Fibroblast of lung (primary cell): ENCODE data around the gene NRTN. TPM values are rescaled to one million over a fixed set of nuclear protein-coding genes. Genes with fewer than 3 reads are reported as not detected.
"Not testable (repeated sequence)": the region's sequence is repeated elsewhere in the genome, so short reads cannot be mapped to it uniquely, and the experiment has no call there.

Experiments
- DNase-seq, 2 donors: peaks; one replicate each; pipeline versions ENCODE4 v3.0.0 to v3.0.0-alpha.2; 2010; ENCODE audit warnings: low read depth in 2 of 2
- H2AFZ ChIP-seq: 2 replicates; pipeline ENCODE4 v1.5.1; 2012; ENCODE audit warnings: low read length, control low read depth, inconsistent platforms
- H3K27ac ChIP-seq: 2 replicates; pipeline ENCODE4 v1.5.1; 2011; ENCODE audit warnings: low read length, control low read depth; ENCODE audit not compliant: insufficient read depth
- H3K27me3 ChIP-seq: 2 replicates; pipeline ENCODE4 v1.5.1; 2011; ENCODE audit warnings: mild to moderate bottlenecking, low read length; ENCODE audit not compliant: control insufficient read depth, insufficient read depth
- H3K36me3 ChIP-seq: 2 replicates; pipeline ENCODE4 v1.5.1; 2011; ENCODE audit warnings: low read length; ENCODE audit not compliant: control insufficient read depth, insufficient read depth
- H3K4me1 ChIP-seq: 2 replicates; pipeline ENCODE4 v1.5.1; 2011; ENCODE audit warnings: low read length; ENCODE audit not compliant: control insufficient read depth, insufficient read depth; ENCODE audit errors: extremely low read depth
- H3K4me2 ChIP-seq: 2 replicates; pipeline ENCODE4 v1.5.1; 2011; ENCODE audit warnings: low read length, control low read depth; ENCODE audit not compliant: insufficient read depth; ENCODE audit errors: extremely low read depth
- H3K4me3 ChIP-seq, 4 experiments: fragments of 200-600 bp in 1 of 4; sonication (generic) in 1 of 4; replicated peaks in 1 of 4; 2 replicates each; pipeline ENCODE4 v1.5.1; 2011 to 2016; ENCODE audit warnings: low read length in 4 of 4, low read depth in 3 of 4, mild to moderate bottlenecking in 3 of 4, control low read depth in 2 of 4, inconsistent platforms in 1 of 4, mixed read lengths in 1 of 4; ENCODE audit not compliant: insufficient read depth in 1 of 4; ENCODE audit errors: control extremely low read depth in 1 of 4
- H3K79me2 ChIP-seq: 2 replicates; pipeline ENCODE4 v1.5.1; 2012; ENCODE audit warnings: mild to moderate bottlenecking, low read length, inconsistent platforms; ENCODE audit not compliant: control insufficient read depth, insufficient read depth
- H3K9ac ChIP-seq: 2 replicates; pipeline ENCODE4 v1.5.1; 2011; ENCODE audit warnings: mild to moderate bottlenecking, low read length, control low read depth; ENCODE audit not compliant: insufficient read depth
- H3K9me3 ChIP-seq: 2 replicates; pipeline ENCODE4 v1.5.1; 2012; ENCODE audit warnings: low read depth, low read length; ENCODE audit not compliant: control insufficient read depth, insufficient read depth
- H4K20me1 ChIP-seq: 2 replicates; pipeline ENCODE4 v1.5.1; 2011; ENCODE audit warnings: low read length; ENCODE audit not compliant: control insufficient read depth, insufficient read depth; ENCODE audit errors: extremely low read depth
- CTCF ChIP-seq, 2 donors: IDR thresholded peaks in 1 of 2; conservative IDR thresholded peaks in 1 of 2; 1 replicate in 1 of 2; 2 replicates in 1 of 2; pipeline ENCODE4 v1.5.1; 2011 to 2012; ENCODE audit warnings: low read length in 2 of 2, control low read depth in 1 of 2, inconsistent platforms in 1 of 2, low read depth in 1 of 2, mild to moderate bottlenecking in 1 of 2
- EZH2 ChIP-seq: IDR thresholded peaks from 2 replicates; pipeline ENCODE4 v1.5.1; 2012; ENCODE audit warnings: low read length, control low read depth, mild to moderate bottlenecking; ENCODE audit errors: missing control alignments
- polyA plus RNA-seq, 2 donors: library from polyadenylated mRNA; depleted of rRNA in 1 of 2; stranded (reverse) in 1 of 2; unstranded in 1 of 2; fragments of >200 nt; gene quantifications; 2 replicates each; pipeline ENCODE4 v1.2.1, GENCODE V29; 2011 to 2012; ENCODE audit warnings: missing spikeins in 1 of 2
- total RNA-seq: library from RNA; depleted of rRNA; stranded (reverse); fragments of >200 nt; gene quantifications from 2 replicates; pipeline ENCODE4 v1.2.1, GENCODE V29; 2014

The NRTN gene
- total and polyA plus RNA-seq, 2 donors (not counting 1 experiment from before 2014, with no cell fraction given), result 0.11 to 0.50 TPM

DNA sequence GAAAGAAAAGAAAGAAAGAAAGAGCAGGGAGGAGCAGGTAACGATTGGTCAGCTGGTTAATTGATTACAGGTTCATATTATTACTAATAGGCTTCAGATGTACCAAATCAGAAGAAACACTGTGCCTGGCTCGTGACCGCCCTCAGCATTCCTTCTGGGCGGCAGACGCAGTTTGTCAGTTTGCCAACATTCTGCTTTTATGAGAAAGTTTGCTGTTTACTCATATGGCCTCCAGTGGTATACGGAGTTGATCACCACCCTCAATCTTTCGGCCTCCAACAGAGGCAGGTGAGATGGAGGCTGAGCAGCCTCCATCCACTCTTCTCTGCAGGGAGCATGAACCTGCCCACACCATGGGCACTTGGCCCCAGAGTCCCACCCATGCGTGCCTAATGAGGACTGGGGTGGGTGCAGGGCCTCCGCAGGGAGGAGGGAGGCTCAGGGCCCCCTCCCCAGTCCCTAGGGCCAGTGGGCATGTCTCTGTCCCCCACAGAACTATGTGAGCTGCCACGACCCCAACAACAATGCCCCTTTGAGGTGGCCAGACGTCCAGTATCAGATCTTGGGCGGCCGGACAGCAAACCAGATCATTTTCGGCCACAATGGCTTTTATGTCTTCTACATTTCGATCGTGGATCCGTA, 29.1 kb upstream of the NRTN start:
- H3K9me3 ChIP-seq, result no peaks in the 10 kb centered on the region
- no peaks in the 10 kb centered on the region for H3K36me3 ChIP-seq
- no peak overlapping the region for H3K4me3 ChIP-seq
- no peaks in the 10 kb centered on the region for H4K20me1 ChIP-seq
- no peak overlapping the region for H3K9ac ChIP-seq
- DNase-seq, result peak; percentile 21 to 60
- H3K79me2 ChIP-seq, result no peaks in the 10 kb centered on the region
- no peaks in the 10 kb centered on the region for H3K4me1 ChIP-seq
- H3K4me2 ChIP-seq, result no peak overlapping the region
- TF ChIP-seq EZH2, result no peak
- no peak for TF ChIP-seq CTCF (conservative IDR thresholded peaks at IDR 0.05 in 1 of 2, IDR thresholded peaks at IDR 0.05 in 1 of 2; ENCODE audit: low read depth in 1 of 2, low read length in 2 of 2)
- H3K27ac ChIP-seq, result no peak overlapping the region
- no peak overlapping the region for H2AFZ ChIP-seq
- no peaks in the 10 kb centered on the region for H3K27me3 ChIP-seq

- no peak overlapping the region for H2AFZ ChIP-seq
- no peaks in the 10 kb centered on the region for H3K27me3 ChIP-seq
- H4K20me1 ChIP-seq, result no peaks in the 10 kb centered on the region
- H3K79me2 ChIP-seq, result no peaks in the 10 kb centered on the region
- no peak overlapping the region for H3K4me3 ChIP-seq
- no peaks in the 10 kb centered on the region for H3K4me1 ChIP-seq
- no peak overlapping the region for H3K9ac ChIP-seq
- no peaks in the 10 kb centered on the region for H3K36me3 ChIP-seq
- no peak overlapping the region for H3K27ac ChIP-seq
- H3K4me2 ChIP-seq, result no peak overlapping the region
- no peak for DNase-seq
- no peaks in the 10 kb centered on the region for H3K9me3 ChIP-seq
- TF ChIP-seq CTCF (conservative IDR thresholded peaks at IDR 0.05 in 1 of 2, IDR thresholded peaks at IDR 0.05 in 1 of 2; ENCODE audit: low read depth in 1 of 2, low read length in 2 of 2) (no peak), EZH2 (no peak)
These were observed 26.5 kb upstream of the NRTN start for GRCh38 chr19:5778402-5778801.

DNA sequence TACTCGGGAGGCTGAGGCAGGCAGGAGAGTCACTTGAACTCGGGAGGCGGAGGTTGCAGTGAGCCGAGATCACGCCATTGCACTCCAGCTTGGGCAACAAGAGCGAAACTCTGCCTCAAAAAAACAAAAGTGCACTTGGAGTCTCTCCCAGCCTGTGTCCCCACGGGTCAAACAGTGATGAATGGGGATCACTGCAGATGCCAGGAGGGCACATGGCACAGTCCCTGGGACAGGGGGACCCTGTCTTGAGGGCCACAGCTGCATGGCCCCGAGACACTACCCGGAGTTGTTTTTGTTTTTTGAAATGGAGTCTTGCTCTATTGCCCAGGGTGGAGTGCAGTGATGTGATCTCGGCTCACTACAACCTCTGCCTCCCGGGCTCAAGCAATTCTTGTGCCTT, 24.0 kb upstream of the NRTN start:
- H3K9me3 ChIP-seq, H3K27ac ChIP-seq, H4K20me1 ChIP-seq, H3K9ac ChIP-seq, H3K4me1 ChIP-seq, DNase-seq, H3K79me2 ChIP-seq, H2AFZ ChIP-seq, H3K27me3 ChIP-seq, H3K4me2 ChIP-seq, H3K4me3 ChIP-seq, H3K36me3 ChIP-seq: not testable (repeated sequence)
